GM20000 (cell line): ENCODE data around the gene PRKD1.
"Not testable (repeated sequence)": the region's sequence is repeated elsewhere in the genome, so short reads cannot be mapped to it uniquely, and the experiment has no call there.

ENCODE experiments used
- DNase-seq: peaks from one replicate; pipeline ENCODE4 v3.0.0; 2012; ENCODE audit warnings: low spot score
- TF ChIP-seq, protein P1 (sequence below): IDR thresholded peaks from 2 replicates; pipeline ENCODE4 v1.5.1; 2012; ENCODE audit warnings: mild to moderate bottlenecking, control low read depth; ENCODE audit errors: extremely low read depth, missing control alignments

The PRKD1 gene

DNA sequence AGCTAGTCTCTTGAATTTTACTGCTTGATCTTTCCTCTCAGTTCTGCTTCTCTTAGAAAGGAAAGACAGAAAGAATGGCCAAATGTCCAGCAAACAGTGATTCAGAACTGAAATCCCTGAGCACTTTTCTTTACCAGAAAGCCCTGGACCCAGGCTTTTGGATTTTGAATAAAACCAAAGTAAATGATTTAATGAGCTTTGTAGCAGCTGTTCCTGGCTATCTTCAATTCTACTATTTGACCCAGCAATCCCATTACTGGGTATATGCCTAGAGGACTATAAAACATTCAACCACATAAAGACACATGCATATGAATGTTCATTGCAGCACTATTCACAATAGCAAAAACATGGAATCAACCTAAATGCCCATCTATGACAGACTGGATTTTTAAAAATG is 187.2 kb downstream of the PRKD1 start:
- DNase-seq: no peak
- TF ChIP-seq, protein P1, sequence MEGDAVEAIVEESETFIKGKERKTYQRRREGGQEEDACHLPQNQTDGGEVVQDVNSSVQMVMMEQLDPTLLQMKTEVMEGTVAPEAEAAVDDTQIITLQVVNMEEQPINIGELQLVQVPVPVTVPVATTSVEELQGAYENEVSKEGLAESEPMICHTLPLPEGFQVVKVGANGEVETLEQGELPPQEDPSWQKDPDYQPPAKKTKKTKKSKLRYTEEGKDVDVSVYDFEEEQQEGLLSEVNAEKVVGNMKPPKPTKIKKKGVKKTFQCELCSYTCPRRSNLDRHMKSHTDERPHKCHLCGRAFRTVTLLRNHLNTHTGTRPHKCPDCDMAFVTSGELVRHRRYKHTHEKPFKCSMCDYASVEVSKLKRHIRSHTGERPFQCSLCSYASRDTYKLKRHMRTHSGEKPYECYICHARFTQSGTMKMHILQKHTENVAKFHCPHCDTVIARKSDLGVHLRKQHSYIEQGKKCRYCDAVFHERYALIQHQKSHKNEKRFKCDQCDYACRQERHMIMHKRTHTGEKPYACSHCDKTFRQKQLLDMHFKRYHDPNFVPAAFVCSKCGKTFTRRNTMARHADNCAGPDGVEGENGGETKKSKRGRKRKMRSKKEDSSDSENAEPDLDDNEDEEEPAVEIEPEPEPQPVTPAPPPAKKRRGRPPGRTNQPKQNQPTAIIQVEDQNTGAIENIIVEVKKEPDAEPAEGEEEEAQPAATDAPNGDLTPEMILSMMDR: no peak

DNA sequence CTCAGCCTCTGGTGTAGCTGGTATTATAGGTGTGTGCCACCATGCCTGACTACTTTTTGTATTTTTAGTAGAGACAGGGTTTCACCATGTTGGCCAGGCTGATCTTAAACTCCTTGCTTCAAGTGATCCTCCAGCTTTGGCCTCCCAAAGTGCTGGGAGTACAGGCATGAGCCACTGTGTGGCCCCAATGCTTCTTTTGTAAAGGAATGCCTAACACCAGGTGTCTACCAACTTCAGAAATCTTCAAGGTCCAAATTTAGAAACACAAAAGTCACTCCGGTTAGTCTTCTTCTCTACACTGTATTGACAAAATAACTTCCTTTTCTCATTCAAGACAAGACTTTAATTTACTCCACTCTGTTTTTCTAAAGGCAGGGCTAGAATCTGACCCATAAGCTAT is 188.7 kb downstream of the PRKD1 start:
- DNase-seq: no peak
- TF ChIP-seq, protein P1: no peak

DNA sequence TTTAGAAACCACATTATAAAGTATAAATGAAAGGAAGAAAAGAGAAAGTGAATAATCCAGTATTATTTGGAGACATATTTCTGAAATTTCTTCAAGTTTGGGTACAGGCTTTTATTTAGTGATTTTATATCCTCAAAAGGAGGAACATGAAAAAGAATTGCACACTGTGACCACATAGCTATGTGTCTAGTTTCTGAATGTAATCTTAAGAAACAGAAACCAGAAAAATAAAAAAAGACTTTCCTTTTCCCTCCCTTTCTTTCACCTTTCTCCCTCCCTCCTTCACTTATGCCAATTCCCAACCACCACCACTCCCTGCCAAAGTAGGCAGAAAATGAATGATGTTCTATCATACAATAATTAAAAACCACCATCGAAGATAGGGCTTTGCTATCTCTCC is 189.6 kb downstream of the PRKD1 start:
- TF ChIP-seq, protein P1: no peak
- DNase-seq: no peak

DNA sequence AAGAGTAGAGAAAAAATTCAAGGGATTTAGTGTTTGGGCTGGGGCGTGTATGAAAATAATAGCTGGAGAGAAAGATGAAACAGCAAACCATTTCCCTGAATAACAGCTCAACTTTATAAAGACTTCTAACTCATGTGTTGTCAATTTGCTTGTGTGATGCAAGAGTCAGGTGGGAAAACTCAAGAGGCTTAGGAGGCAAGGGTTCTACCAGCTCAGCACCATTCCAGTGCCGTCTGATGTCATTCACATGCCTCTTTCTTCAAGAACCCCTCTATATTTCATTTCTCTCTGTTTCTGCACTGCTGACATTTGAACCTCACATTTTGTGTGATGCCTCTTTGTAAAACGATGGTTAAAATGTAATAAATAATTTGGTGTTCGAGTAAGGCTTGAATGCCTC is 192.2 kb downstream of the PRKD1 start:
- TF ChIP-seq, protein P1: no peak
- DNase-seq: no peak

DNA sequence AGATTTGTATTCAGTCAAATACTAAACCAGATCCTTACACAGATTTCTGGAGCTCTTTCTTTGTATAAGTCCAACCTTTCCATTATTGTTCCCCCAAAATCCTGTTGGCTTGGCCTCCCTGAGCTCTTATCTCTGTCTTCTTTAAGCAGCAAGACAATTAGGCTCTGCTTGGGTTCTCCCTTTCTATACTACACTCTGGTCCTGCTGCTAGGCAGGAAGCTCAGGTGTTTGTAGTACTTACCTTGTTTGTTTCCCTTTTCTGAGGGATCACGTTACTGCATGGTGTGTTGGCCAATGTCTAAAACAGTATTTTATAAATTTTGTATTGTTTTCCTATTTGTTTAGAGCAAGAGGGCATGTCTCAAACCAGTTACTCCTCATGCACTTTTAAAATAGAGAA is 192.9 kb downstream of the PRKD1 start:
- TF ChIP-seq, protein P1: no peak
- no peak for DNase-seq

DNA sequence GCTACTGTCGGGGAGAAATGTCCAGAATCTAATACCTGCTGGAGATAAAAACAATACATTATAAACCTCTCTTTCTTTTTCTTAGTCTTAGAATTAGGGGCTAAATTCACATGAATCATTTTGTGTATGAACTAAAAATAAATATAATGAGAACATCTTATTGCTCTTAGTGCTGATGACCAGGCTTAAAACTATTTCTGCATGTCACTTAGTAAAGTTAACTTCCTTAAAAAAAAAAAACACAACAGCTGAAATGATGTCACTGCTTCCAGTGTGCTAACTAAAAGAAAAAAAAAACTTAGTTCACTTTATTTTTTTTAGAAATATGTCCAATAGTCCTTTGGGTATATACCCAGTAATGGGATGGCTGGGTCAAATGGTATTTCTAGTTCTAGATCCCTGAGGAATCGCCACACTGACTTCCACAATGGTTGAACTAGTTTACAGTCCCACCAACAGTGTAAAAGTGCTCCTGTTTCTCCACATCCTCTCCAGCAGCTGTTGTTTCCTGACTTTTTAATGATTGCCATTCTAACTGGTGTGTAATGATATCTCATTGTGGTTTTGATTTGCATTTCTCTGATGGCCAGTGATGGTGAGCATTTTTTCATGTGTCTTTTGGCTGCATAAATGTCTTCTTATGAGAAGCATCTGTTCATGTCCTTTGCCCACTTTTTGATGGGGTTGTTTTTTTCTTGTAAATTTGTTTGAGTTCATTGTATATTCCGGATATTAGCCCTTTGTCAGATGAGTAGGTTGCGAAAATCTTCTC is 200.9 kb downstream of the PRKD1 start:
- not testable (repeated sequence) for DNase-seq

DNA sequence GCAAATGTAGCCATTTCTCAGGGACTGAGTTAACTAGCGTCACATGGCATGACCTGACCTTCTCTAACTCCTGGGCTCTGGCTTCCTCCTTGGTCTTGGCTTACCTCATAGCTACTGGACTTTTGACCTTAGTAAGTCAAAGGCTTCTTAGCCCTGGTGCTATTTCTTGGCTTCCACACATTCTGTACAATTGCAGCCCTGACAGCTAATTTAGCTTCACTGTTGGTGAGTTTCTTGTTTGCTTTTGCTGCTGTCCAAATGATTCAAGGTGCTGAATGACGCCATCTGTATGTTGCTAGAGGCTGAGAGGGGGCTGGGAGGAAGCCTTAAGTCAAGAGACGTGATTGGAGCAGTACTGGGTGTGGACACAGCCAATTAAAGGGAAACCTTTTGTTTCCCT is 202.7 kb downstream of the PRKD1 start:
- no peak for DNase-seq
- TF ChIP-seq, protein P1: no peak

DNA sequence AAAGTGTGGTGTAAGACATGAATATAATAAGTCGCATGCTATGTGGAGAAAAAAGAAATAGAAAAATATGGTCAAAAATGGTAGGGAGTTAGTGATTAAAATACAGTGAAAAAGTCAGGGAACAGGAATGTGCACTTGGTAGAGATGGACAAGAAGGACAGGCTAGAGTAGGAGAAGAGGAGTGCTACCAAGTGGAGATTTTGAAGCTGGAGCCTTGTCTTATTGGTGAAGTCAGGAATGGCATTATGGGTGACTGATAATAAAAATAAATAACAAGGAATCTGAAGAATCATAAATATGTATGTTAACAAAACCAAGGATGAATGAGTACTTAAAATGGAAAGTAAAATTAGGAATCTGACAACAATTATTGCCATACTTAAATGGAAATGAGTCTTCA is 204.8 kb downstream of the PRKD1 start:
- DNase-seq: no peak
- TF ChIP-seq, protein P1: no peak
